Anterior cingulate cortex (tissue), 58 donors: ENCODE measurements around the gene RCOR2.

Source experiments
- DNase-seq, 58 donors: peaks; one replicate each; lab custom pipeline; 2025; lab: John Stamatoyannopoulos, UW

Gene RCOR2

DNA sequence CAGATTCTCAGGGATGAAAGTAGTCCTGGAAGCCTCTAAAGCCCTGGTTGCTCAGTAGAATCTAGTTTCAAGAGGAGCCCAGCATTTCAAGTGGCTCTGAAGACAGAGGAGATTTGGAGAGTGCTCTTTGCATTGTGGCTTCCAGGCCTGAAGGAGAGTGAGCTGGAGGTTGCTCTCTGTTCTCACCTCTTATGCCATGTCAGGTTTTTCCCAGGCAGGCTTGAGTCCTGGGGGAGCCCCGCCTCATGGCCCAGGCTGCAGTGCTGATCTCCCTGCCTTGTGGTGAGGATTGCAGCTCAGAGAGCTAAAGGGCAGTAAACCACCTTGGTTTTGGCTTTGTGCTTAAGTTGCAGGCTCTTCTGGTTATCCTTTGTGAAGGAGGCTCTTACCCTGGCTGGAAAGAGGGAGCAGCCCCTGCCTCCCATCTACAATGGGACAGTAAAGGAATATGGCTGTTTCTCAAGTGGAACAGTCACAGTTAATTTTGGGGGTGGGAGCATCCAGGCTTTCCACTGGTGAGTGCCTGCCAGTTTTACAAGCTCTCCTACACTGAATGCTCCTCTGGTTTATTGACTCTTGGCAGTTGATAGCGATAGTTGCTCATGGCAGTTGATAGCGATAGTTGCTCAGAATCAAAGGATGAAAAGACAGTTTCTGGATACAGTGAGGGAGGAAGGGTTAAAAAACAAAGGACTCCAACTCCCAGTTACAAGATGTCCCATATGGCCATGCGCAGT lies 32.6 kb downstream of the RCOR2 start:
- DNase-seq = no peak

DNA sequence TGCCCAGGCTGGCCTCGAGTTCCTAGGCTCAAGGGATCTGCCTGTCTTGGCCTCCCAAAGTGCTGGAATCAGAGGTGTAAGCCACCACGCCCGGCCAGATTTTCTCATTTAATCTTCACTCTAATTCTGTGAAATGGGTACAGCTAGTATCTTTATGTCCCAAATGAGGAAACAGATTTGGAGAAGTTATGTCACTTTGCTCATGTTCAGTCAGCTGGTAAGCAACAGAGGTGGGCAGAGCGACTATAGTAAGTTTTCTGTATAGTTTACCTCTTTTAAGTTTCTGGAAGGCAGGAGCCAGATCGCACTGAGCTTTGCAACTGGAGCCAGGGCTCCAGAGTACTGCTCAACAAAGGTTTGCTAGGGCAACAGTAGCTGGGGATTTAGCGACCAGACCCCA lies 33.2 kb downstream of the RCOR2 start:
- DNase-seq = no peak

DNA sequence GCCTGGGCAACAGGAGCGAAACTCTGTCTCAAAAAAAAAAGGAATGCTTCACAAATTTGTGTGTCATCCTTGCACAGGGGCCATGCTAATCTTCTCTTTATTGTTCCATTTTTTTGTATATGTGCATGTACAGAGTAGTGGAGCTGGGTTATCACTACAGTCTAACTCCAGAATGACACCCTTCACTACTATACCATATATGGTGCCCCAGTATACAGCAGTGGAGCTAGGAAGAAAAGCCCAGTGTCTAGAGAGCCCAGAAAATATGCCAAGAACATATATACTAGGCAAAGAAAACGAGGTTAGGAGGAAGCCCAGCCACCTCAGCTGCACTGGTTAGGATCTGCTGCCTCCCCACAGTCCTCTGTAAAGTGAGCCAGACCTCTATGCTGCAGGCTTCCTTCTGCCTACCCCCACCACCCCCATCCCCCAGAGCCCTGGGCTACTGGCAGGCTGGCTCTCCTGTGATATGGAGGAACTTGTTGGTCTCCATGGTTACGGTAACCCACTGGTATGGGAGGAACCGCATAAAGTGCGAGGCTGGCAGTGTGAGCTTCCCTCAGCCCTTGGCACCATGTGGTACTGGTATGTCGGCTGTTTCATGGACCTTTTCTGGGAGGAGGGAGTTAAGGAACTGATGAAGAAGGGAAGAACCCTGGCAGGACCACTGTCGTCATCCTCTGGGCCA lies 34.3 kb downstream of the RCOR2 start:
- DNase-seq = peak in 23 of 58 donors; percentile 11 to 57 (median 36)

DNA sequence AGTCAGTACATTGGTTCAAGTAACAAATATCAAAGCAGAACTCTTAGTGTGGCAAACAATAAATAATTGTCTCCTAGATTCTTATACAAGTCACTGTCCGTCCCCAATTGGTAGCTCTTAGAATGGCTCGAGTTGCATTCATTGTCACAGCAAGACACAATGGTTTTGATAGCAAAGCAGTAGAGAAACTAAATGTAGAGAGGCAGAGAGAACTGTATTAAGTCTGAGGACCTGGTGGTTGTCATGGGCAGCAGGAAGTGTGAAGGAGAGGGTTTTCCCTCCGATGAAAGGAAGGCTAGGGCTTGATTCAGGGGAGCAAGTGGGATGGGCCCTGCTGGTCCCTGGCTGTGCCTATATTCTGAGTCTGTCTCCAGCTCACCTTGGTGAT lies 36.6 kb downstream of the RCOR2 start:
- peak in 2 of 58 donors; percentile 18 to 70 for DNase-seq

DNA sequence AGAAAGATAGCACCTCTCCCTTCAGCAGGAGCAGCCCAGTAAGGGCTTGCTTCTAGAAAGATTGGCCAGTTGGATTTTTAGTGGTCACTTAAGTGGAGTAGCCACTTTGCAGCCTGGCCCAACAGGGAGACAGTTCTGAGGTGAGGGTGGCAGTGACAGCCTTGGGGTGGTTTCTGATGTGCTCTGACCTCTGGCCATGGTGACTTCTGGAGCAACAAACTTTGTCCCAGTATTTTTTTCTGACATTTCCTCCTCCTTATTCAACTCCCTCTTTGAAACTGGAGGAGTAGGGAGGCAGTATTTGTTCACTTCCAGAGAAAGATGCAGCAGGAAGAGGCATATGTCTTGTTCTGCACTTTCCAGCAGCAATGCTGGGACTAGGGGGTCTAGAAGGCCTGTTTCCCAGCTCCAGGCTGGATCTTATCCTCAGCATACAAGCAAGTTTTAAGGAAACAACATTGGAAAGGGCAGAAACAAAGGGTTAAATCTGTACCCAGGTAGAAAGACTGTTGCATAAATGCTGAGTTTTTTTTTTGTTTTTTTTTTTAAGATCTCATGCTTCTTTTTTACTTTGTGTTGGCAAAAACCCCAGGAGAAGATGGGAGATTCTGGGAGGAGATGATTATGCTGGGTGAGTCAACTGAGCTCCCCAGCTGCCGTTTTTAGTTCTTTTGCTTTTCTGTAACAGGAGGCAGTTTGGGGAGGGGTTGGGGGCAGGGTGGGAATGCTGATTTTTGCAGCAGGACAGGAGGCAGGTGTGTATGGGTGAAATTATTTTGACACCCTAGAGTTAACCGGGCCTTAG lies 37.2 kb downstream of the RCOR2 start:
- peak in 10 of 58 donors; percentile 12 to 70 (median 28) for DNase-seq

DNA sequence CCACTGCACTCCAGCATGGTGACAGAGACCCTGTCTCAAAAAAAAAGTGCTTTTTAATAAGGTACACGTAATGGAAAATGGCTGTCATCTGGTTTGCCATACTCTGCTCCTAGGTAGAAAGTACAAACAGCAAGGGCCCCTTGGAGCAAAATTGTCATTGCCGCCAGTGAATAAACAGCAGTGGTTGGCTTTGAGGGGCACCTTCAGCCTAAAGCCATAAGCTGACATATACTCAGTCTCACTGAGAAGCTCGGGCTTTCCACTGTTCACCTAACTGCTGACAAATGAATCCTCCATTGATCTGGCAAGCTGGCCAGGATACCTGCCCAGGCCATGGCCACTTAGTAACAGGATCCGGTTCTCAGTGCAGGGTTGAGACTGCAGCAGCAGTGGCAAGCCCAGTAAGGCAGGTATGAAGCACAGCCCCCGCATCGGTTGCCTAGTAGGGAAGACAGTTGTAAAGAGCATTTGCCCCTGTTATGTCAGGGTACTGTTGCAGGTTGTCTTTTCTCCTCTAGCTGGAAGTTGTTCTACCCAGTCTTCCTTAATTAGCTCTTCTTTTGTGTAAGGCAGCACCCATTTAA lies 39.2 kb downstream of the RCOR2 start:
- no peak for DNase-seq

DNA sequence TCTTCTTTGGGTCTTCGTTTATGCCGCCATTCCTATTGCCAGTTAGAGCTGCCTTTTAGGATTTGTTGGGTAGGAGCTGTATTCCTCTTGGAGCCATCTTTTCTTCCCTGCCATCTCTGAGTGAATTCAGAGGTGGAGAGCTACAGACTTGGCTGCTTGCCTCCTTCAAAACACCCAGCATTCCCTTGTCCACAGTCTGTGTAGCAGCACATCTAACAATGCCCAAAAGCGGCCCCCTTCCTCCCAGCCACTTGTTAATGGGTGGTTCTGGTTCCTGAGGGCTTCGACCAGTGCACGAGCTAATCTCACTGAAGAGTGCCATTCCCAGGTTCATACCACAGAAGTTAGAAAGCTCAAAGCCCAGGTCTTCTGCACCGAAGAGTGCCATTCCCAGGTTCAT lies 40.3 kb downstream of the RCOR2 start:
- peak in 5 of 58 donors; percentile 8 to 27 (median 16) for DNase-seq

DNA sequence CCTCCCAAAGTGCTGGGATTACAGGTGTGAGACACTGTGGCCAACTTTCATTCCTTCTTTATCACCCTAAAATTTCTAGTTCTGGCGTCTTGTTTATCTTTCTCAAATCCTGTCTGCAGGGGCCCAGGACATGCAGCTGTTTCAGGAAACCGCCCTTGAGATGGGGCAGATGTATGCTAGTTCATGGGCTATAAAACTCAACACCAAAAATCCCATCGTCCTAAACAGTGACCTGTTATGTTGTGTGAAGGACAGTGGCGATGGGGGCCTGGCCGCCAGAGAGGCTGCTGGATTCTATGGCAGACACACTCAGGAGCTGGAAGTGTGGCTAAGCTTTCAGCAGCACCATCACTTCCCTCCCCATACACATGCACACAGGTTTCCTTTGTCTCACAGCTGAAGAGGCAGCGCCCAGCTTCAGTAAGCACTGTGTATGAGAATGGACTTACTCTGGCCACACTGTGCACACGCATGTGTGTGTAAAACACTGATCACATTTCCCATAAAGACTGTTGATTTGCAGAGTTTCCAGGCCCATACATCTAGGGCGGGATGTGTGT lies 41.4 kb downstream of the RCOR2 start:
- peak in 1 of 58 donors; percentile 22 for DNase-seq

DNA sequence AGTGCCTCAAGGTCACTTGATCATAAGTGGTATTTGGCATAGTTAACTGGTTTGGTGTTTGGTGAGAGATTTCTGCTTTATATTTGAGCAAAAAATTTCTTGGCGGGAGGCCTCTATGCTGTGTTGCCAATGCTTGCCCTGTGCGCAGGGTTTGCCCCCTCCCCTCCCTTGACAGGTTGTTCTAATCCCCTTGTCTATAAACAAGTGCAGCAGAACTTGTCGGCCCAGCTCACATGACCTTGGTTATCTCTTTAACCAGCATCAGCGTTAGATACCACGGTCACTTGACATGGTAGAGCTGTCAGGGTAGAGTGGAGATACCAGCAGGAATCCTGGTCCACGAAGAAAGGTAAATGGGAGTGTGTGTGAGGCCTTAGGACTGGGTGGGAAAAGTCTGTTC lies 42.5 kb downstream of the RCOR2 start:
- DNase-seq = no peak

DNA sequence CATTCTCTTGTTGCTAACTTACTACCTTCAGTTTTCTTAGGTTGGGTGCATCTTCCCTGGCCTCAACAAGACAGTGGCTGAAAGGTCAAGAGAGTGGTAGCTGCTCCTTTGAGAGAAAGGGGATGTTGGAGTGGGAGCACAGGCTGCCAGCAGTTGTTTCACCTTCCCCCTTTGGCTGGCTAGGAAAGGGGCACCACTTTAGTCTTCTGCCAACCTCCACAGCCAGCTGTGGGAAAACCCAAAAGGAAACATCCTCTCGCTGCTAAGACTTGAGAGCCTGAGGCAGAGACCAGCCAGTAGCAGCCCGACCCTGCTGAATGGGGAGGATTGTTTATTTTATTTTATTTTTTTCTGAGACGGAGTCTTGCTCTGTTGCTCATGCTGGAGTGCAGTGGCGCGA lies 43.7 kb downstream of the RCOR2 start:
- no peak for DNase-seq

DNA sequence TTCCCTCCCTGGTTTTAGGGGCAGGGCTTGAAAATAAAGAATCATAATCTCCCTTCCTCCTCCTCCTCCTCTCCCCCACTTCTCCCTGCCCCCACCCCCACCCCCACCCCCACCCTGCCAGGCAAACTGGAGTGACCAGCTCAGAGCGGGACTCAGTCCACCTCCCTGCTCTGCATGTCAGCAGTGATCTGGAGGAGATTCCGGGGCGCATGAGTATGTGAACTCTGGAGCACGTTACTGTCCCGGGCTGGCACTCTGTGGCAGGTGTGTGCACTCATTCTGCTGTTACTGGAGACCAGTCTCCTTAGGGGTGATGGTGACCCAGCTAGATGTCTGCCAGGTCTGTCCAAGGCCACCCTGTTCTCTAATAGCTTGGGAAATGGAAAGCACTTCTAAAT lies 44.2 kb downstream of the RCOR2 start:
- DNase-seq = no peak

DNA sequence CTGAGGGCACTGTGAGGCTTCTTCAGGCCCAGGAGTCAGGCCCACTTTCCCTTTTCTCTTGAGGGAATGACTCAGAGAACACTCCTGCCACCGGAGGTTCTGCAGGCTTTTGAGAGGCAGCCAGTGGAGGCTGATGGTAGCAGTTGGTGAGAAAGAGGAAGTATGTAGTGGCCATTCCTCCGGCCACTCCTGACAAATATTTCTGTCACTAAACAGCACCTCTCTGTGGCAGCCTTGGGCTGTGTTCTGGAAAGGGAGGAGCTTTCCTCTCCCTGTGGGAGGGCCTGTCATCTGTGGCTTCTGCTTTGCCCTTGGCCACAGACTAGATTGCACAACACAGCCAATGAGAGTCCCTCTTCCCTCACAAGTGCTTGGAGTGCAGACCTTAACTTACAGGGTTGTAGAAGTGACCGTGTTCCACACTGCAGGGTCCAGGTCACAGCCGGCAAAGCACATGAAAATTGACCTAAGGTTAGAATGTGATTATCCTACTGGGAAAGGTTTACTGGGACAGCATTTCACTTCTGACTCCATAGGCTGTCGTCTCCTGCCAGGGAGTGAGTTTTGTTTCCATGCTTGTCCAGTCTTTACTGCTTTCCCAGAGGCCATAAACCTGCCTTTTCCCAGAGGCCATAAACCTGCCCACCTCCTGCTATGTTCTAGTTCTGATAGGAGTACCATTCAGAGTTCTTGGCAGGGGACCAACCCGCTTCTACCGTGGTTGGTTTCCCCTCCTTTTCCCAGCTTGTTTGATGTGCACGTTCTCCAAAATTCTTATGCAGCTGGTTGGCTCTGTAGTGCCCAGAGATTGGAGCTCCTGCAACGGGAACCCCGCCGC lies 44.8 kb downstream of the RCOR2 start:
- peak in 51 of 58 donors; percentile 23 to 91 (median 63) for DNase-seq

DNA sequence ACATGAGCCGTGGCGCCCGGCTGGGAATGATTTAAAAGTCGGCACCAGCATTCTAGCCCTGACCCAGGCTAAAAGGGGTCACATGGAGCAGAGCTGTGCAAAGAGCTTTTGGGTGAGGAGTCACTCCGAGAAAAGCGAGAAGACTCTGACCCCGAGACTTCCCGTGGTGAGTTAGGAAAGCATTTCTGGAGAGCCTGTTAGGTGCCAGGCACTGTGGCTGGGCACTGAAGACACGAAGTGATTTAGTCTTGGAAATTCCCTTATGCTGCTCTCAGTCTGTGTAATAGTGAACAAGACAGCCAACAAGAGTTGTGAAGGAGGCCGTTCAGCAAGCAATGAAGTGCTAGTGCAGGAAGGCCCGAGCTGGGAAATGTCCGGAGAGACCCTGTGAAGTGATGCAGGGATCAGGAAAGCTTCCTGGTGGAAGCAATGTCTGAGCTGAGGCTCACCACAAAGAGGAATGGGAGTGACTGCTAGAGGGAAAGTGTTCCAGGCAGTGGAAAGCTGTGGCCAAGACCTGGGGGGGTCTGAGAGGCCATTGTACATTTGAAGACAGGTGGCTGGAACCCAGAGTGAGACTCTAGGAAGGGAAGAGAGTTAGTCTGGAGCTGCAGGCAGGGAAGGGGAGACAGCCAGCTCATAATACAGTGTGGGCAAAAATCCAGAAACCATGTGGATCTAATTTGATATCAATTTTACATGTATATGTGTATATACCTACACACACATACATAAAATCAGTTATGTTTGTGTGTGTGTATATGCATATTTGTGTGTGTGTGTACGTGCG lies 46.4 kb downstream of the RCOR2 start:
- no peak for DNase-seq

DNA sequence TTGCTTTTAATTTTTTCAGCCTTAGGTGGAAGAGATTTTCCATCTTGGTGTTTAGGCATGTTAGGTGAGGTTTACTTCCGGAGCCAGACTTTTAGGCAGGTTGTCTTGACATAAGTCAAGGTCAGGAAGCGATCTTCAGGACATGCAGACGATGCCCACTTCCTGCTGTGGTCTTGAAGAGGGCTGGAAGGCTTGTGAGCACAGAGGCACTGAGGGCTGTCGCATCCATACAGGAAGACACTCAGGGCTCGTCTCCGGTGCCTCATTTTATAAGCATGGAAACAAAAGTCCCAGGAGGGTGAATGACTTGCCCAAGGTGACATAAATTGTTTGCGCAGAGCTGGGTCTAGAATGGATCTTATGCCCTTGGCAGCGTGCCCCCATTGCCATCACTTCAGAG lies 47.3 kb downstream of the RCOR2 start:
- no peak for DNase-seq

DNA sequence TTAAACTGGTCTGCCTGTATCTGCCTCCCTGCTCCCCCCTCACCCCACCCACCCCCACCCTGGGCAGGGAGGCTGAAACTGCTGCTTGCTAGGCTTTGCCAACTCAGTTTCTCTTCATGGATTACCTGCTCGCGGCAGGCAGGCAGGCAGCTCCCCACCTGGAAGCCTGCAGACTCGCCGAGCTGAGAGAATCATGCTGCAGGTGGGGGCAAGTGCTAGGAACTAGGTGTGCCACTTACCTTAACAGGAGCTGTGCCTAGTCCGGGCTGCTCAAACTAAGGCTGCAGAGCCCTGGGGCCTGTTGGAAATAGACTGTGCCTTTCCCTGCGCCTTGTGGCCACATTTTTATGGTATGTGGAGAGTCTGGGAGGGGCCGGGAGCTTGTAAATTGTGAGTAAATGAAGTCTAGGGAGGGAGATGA lies 47.8 kb downstream of the RCOR2 start:
- no peak for DNase-seq

DNA sequence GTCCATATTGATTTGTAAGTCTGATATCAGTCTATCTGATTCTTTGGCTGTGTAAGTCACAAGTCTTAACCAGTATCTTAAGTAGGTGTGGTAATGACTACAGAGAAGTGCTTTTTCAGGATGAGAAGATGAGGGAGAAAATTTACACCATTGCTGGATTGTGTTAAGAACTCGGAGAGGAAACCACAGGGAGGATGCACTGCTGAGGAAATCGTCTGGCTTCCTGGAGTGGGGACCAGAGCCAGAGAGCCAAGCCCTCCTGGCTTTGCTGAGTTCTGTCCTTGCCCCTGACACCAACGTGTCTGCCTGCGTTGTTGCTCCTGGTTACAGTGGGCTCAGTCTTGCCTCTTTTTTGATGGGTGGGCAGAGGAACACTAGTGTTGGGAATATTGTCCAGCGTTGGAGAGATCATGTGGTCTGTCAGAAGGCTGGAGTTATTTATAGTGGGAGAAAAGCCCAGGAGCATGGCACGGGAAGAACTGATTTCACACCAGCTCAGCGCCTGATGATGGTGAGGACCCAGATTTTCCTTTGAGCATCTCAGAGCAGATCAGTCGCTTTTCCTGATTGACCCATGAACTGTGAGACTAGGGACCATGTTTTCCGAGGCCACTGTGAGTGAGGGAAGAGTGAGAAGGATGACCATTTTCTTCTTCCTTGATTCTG lies 48.4 kb downstream of the RCOR2 start:
- DNase-seq = no peak

DNA sequence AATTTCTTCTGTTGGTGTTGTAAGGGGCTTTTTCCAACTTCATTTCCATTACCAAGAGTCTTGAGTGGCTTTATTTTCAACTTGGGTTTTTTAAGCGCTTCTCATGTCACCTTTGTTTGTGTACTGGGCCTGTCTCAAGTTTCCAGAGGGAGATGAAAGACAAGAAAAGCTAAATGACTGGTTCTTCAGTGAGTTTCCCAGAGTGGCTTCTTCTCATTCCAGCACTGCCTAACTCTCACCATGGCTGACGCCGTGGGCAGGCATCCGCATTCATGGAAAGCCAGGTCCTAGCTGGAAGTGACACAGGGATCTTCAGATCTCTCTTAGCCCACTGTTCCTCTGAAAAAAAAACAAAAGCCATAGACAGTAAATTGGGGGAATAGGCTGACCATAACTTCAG lies 49.5 kb downstream of the RCOR2 start:
- no peak for DNase-seq

DNA sequence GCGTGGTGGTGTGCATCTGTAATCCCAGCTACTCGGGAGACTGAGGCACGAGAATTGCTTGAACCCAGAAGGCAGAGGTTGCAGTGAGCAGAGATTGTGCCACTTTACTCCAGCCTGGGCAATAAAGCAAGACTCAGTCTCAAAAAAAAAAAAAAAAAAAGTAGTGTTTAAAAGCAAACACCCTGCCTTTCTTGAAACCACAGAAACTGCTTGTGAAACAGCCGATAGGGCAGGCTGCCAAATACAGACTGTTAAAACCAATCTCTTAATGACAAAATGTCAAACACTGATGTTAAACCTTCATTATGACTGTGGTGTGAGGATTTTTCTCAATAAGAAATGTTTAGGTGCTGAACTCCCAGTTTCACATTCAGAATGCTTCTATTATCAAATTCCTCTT lies 50.8 kb downstream of the RCOR2 start:
- peak in 3 of 58 donors; percentile 13 to 18 (median 16) for DNase-seq
